ENCODE results near the gene NUDT7. TPM values are rescaled to one million over a fixed set of nuclear protein-coding genes. Genes with fewer than 3 reads are reported as not detected.

The NUDT7 gene
- total RNA-seq, 1 donor: 9.2 TPM

DNA sequence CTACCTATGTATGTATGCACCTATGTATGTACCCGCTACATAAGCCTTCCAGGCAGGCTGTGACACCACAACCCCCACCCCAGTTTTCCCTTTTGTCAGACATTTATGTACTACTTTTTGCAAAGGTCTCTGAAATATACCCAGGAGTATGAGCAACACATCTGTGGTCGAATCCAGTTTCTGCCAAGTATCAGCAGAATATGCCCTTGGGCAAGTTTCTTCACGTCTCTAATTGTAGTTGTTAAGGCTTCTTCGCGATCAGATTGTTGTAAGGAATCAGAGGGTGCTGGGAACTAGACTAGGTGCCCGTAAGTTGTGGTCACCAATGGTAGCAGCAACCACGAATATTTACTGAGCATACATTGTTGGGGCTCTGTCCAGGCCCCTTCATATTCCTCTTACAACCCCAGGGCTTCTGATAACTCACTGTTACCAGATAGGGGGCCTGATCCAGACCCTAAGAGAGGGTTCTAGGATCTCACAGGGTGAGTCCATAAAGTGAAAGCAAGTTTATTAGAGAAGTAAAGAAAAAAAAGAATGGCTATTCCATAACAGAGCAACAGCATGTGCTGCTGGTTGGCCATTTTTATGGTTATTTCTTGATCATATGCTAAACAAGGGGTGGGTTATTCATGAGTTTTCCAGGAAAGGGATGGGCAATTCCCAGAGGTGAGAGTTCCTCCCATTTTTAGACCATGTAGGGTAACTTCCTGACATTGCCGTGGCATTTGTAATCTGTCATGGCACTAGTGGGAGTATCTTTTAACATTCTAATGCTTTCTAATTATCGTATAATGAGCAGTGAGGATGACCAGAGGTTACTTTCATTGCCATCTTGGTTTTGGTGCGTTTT lies 16.6 kb downstream of the NUDT7 start:
- no peak for DNase-seq (ENCODE audit: low read depth)
- H3K4me3 ChIP-seq (ENCODE audit: low read depth, low read length): no peak overlapping the region
- TF ChIP-seq, protein P1, sequence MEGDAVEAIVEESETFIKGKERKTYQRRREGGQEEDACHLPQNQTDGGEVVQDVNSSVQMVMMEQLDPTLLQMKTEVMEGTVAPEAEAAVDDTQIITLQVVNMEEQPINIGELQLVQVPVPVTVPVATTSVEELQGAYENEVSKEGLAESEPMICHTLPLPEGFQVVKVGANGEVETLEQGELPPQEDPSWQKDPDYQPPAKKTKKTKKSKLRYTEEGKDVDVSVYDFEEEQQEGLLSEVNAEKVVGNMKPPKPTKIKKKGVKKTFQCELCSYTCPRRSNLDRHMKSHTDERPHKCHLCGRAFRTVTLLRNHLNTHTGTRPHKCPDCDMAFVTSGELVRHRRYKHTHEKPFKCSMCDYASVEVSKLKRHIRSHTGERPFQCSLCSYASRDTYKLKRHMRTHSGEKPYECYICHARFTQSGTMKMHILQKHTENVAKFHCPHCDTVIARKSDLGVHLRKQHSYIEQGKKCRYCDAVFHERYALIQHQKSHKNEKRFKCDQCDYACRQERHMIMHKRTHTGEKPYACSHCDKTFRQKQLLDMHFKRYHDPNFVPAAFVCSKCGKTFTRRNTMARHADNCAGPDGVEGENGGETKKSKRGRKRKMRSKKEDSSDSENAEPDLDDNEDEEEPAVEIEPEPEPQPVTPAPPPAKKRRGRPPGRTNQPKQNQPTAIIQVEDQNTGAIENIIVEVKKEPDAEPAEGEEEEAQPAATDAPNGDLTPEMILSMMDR (IDR thresholded peaks at IDR 0.05; ENCODE audit: insufficient read depth, low read length): no peak

GRCh38 chr16:77739559-77739892 lies 17.2 kb downstream of the NUDT7 start:
- TF ChIP-seq, protein P1 (IDR thresholded peaks at IDR 0.05; ENCODE audit: insufficient read depth, low read length): no peak
- H3K4me3 ChIP-seq (ENCODE audit: low read depth, low read length): no peak overlapping the region
- peak; percentile 26 for DNase-seq (ENCODE audit: low read depth)

GRCh38 chr16:77744141-77744540 lies 21.8 kb downstream of the NUDT7 start:
- H3K4me3 ChIP-seq (ENCODE audit: low read depth, low read length): no peak overlapping the region
- TF ChIP-seq, protein P1 (IDR thresholded peaks at IDR 0.05; ENCODE audit: insufficient read depth, low read length): no peak
- no peak for DNase-seq (ENCODE audit: low read depth)

DNA sequence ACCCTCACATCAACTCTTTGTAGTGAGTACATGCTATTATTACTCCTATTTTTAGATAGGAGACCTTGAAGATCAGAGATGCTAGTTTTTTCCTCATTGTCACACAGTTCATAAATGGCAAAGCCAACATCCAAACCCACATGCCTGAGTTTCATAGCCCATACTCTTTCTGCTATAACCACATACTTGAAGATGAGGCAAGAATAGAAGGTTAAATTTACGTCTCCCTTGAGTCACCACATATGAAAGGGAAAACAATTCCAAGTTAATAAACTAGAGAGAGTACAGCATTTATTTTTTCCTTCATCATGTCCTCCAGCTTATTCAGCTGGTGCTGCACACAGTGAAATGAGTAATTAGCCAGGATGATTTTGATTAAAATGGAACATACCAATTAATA lies 23.7 kb downstream of the NUDT7 start:
- peak; percentile 3 for DNase-seq (ENCODE audit: low read depth)
- TF ChIP-seq, protein P1 (IDR thresholded peaks at IDR 0.05; ENCODE audit: insufficient read depth, low read length): no peak

DNA sequence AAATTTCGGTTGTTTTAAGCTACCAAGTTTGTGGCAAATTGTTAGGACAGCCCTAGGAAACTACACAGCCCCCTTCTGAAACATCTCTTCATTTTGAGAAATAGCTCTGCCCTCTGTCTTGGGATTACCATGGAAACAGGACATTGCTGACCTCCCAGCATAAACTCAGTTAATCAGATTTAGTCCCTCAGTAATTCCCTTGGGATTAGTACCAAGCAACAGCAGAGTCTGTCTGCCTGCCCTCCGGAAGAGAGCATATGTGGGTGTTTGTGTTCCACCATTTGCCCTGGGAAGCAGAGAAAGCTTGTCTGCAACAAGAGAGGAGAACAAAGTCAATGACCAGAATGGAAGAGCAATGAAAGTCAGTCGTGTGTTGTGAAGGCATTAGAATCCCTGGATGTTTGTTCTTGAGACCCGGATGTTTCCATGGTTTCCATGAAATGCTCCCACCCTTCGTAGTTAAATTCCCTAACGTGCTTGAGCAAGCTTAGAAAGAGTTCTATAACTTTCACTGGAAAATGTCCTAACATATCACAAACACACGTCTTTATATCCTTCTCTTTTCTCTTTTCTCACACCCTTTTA lies 26.2 kb downstream of the NUDT7 start:
- DNase-seq (ENCODE audit: low read depth): no peak
- TF ChIP-seq, protein P1 (IDR thresholded peaks at IDR 0.05; ENCODE audit: insufficient read depth, low read length): no peak
- no peak overlapping the region for H3K4me3 ChIP-seq (ENCODE audit: low read depth, low read length)

More for the DNA sequence above, 23.7 kb downstream of the NUDT7 start:
- no peak overlapping the region for H3K4me3 ChIP-seq (ENCODE audit: low read depth, low read length)

DNA sequence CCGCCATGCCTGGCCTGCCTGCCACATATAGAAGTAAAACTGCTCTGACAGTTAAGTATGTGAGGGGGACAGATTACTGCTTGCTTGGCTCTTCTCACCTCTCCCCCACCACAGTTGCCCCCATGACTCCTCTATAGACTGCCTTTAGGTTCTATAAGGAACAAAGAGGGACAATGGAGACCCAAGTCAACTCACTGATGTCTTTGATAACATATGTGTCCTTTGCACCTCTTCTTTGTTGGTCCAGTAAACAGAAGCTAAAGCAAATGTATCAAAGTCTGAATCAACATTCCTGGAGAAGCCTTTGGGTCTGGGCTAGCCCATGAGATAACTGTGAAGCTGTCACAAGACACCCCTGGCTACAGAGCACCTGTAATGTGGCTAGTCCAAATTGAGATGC lies 27.1 kb downstream of the NUDT7 start:
- DNase-seq (ENCODE audit: low read depth): no peak
- no peak overlapping the region for H3K4me3 ChIP-seq (ENCODE audit: low read depth, low read length)
- TF ChIP-seq, protein P1 (IDR thresholded peaks at IDR 0.05; ENCODE audit: insufficient read depth, low read length): no peak
